Activated CD4-positive, alpha-beta memory T cell treated with anti-CD3 and anti-CD28 coated beads for 36 hours (primary cell): Measurements from ENCODE around the gene HRH2. TPM values are rescaled to one million over a fixed set of nuclear protein-coding genes. Genes with fewer than 3 reads are reported as not detected.
"Not testable (repeated sequence)": the region's sequence is repeated elsewhere in the genome, so short reads cannot be mapped to it uniquely, and the experiment has no call there.

Experiments
- CTCF ChIA-PET: fragments of 350-600 bp; sonication (Branson Sonifier 250); formaldehyde crosslinking; loops from one replicate; lab custom pipeline; 2021; ENCODE audit warnings: antibody characterized with exemption, inconsistent platforms; lab: Charles Lee
- POLR2A ChIA-PET: fragments of 350-600 bp; sonication (Branson Sonifier 250); formaldehyde crosslinking; loops from one replicate; lab custom pipeline; 2021; ENCODE audit warnings: antibody characterized with exemption; lab: Charles Lee
- DNase-seq: peaks from one replicate; pipeline ENCODE4 v3.0.0-alpha.2; 2020
- H3K27ac Mint-ChIP-seq: one replicate; pipeline ENCODE4 v1.8.0; 2021; ENCODE audit warnings: mixed read lengths
- H3K27me3 Mint-ChIP-seq: one replicate; pipeline ENCODE4 v1.8.0; 2021; ENCODE audit warnings: mixed read lengths
- H3K36me3 Mint-ChIP-seq: one replicate; pipeline ENCODE4 v1.8.0; 2021; ENCODE audit warnings: mixed read lengths
- H3K4me1 Mint-ChIP-seq: one replicate; pipeline ENCODE4 v1.8.0; 2021; ENCODE audit warnings: low read depth, mixed read lengths
- H3K4me3 Mint-ChIP-seq: one replicate; pipeline ENCODE4 v1.8.0; 2021; ENCODE audit warnings: mild to moderate bottlenecking, mixed read lengths
- H3K9me3 Mint-ChIP-seq: one replicate; pipeline ENCODE4 v1.8.0; 2021; ENCODE audit warnings: mixed read lengths
- intact Hi-C: fragments of 100-400 bp; cut with micrococcal nuclease; formaldehyde crosslinking; loops from one replicate; pipeline ENCODE4 v1.15.1; 2023
- total RNA-seq, 2 experiments: library from RNA; stranded (reverse); gene quantifications; one replicate each; pipeline ENCODE4 v1.2.3, GENCODE V29; 2021

The HRH2 gene, protein sequence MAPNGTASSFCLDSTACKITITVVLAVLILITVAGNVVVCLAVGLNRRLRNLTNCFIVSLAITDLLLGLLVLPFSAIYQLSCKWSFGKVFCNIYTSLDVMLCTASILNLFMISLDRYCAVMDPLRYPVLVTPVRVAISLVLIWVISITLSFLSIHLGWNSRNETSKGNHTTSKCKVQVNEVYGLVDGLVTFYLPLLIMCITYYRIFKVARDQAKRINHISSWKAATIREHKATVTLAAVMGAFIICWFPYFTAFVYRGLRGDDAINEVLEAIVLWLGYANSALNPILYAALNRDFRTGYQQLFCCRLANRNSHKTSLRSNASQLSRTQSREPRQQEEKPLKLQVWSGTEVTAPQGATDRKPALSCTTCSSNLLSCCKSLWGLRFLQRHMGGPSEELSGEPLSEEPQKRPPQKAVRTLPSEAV
- total RNA-seq = 10 to 100 TPM; 11.6 to 11.8 TPM

DNA sequence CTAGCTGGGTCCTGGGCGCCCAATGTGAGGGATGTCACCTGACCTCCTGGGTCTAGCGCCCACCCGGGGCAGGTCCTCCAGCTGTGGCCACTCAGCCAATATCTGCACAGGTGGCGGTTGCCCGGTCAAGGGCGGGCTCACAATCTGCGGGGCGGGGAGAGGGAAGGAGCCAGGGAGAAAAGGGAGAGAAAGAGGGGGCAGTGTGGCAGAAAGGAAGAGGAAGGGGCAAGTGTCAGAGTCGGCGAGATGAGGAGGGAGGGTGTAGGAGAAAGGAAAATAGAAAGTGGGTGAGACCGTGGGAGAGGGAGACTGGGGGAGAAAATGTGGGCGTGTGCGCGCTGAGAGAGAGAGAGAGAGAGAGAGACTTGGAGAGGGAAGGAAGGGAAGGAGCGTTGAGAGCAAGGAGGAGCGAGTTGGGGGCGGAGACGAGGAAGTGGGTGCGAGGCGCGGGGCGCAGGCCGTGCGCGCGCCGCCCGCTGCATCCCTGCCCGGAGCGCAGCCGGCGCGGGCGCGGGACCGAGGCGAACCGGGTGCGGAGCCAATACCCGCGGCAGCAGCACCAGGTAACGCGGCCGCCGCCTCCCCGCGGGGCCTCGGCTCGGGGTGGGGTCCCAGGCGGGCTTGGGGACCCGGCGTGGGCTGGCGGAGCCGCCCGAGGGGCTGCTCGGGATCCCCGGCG, at the start of gene HRH2:
Gene HRH2, plus strand, starts transcription at position 479 of the 679 bp plus-strand sequence. CDS start 25,163 bp downstream, outside the sequence.
- peak within 1 kb of the TSS; percentile 87 for H3K4me3 Mint-ChIP-seq
- CTCF ChIA-PET = interaction anchor here (1.0 to 1.7 kb wide), 2 partner anchors 39 to 40 kb away, joined by 4 to 9 read pairs; no protein-coding TSS in a partner anchor
- H3K27ac Mint-ChIP-seq = peak within 1 kb of the TSS; percentile 75
- H3K4me1 Mint-ChIP-seq = peaks cover 77% of the 10 kb centered on the region
- no peaks in the 10 kb centered on the region for H3K9me3 Mint-ChIP-seq
- peak; percentile 72 for DNase-seq
- no peaks in the 10 kb centered on the region for H3K27me3 Mint-ChIP-seq
- peaks cover 10% of the 10 kb centered on the region for H3K36me3 Mint-ChIP-seq
- POLR2A ChIA-PET = interaction anchor here (1.2 kb wide), 1 partner anchor 8 kb away, joined by 3 read pairs; no protein-coding TSS in a partner anchor
- intact Hi-C loops = loop anchor here (1.0 to 10.0 kb wide), 4 partner anchors 39 to 877 kb away; partner anchors contain the start of genes FAF2, HIGD2A, NOP16 and RNF44

DNA sequence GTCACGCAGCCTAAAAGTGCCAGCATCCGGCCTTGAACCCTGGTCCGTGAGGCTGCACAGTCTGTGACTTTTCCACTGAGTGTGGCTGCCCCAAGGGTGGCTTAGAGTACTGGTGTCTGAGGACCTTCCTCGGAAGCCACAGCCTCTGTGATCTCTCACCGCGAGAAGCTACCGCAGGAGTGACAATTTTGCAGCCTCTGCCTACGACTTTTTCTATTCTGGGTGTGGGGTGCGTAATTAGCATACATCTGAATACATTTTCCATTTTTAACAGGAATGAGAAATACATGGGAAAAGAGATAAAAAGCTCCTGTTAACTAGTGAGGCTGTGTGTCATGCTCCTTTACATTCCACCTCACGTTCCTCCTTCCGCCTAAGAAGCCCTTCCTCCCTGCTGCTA, 48.3 kb upstream of the HRH2 start:
- H3K4me1 Mint-ChIP-seq = peaks cover 15% of the 10 kb centered on the region
- no peak overlapping the region for H3K4me3 Mint-ChIP-seq
- peak; percentile 60 for DNase-seq
- intact Hi-C loops = loop anchor here (2.0 kb wide), 1 partner anchor 43 kb away; no protein-coding TSS in a partner anchor
- H3K27ac Mint-ChIP-seq = no peak overlapping the region
- H3K9me3 Mint-ChIP-seq = peaks cover 5% of the 10 kb centered on the region
- ChIA-PET POLR2A (no interaction called here), CTCF (interaction anchor here (1.1 to 2.8 kb wide), 2 partner anchors 75 to 109 kb away, joined by 3 to 9 read pairs; no protein-coding TSS in a partner anchor)
- H3K36me3 Mint-ChIP-seq = peaks cover 4% of the 10 kb centered on the region
- peaks cover 7% of the 10 kb centered on the region for H3K27me3 Mint-ChIP-seq

DNA sequence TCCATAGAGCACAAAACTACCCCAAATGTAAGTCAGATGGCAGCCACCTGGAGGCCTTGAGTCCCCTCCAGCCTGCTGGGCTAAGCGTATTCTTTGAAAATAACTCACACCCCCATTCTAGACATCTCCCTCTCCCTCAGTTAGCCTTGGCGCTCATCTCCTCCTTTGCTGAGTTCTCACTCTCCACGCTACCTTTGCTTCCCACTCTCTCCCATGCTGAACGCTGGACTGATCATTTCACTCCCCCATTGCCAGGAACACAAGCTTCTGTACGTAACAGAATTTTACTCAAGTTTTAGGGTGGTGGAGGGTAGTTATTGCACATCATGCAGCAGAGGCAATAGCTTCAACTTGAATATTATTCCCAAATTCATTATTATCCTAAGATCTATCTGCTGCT, 47.5 kb upstream of the HRH2 start:
- Mint-ChIP-seq H3K36me3 (peaks cover 4% of the 10 kb centered on the region), H3K27me3 (peaks cover 7% of the 10 kb centered on the region), H3K4me1 (peaks cover 15% of the 10 kb centered on the region), H3K4me3 (no peak overlapping the region), H3K9me3 (peaks cover 5% of the 10 kb centered on the region), H3K27ac (no peak overlapping the region)
- ChIA-PET CTCF (interaction anchor here (0.7 to 2.8 kb wide), 3 partner anchors 31 to 108 kb away, joined by 3 to 9 read pairs (median 3); no protein-coding TSS in a partner anchor), POLR2A (no interaction called here)
- no peak for DNase-seq
- intact Hi-C loops = no loop called here

DNA sequence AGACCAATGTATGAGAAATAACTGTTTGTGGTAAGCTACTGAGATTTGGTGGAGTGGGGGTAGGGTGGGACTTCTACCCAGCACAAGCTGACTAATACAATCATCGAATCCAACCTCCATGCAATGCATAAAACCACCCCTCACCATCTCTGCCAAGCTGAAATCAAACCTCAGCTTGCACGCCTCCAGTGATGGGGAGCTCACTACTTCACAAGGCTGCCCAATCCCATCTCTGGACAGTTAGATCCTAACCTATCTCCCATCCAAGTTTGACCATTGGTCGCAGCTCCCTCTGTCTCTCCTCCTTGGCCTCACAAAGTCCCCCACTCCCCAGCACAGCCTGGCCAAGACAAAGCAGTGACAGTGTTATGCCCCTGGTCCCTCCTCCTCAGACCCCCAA, 47.0 kb upstream of the HRH2 start:
- Mint-ChIP-seq H3K9me3 (peaks cover 5% of the 10 kb centered on the region), H3K36me3 (peaks cover 4% of the 10 kb centered on the region), H3K4me3 (no peak overlapping the region), H3K27ac (no peak overlapping the region), H3K4me1 (peaks cover 19% of the 10 kb centered on the region), H3K27me3 (peaks cover 7% of the 10 kb centered on the region)
- intact Hi-C loops = no loop called here
- ChIA-PET CTCF (interaction anchor here (0.7 to 2.8 kb wide), 2 partner anchors 30 to 77 kb away, joined by 3 to 9 read pairs; no protein-coding TSS in a partner anchor), POLR2A (no interaction called here)
- DNase-seq = no peak

DNA sequence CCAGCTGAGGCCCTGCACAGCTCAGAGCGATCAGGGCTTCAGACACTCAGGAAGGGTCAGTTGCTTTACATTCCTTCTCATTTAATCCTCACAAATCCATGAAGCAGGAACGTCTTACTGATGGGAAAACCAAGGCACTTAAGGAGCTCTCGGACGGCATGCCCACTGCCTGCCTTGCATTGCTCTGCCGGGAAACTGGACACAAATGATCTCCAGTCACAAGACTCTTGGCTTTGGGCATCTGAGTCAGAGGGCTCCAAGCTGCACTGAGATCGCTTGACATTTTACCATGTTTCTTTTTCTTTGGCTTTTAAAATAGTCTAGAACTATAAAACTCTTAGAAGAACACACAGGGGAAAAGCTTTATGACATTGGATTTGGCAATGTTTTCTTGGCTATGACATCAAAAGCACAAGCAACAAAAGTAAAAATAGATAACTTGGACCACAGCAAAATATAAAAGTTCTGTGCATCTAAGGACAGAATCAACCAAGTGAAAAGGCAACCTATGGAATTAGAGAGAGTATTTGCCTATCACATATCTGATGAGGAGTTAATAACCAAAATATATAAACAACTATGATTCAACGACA, 43.6 kb upstream of the HRH2 start:
- Mint-ChIP-seq H3K36me3 (peaks cover 4% of the 10 kb centered on the region), H3K27me3 (peaks cover 7% of the 10 kb centered on the region), H3K4me3 (no peak overlapping the region), H3K4me1 (peaks cover 21% of the 10 kb centered on the region), H3K9me3 (peaks cover 5% of the 10 kb centered on the region), H3K27ac (no peak overlapping the region)
- intact Hi-C loops = no loop called here
- ChIA-PET POLR2A (no interaction called here), CTCF (interaction anchor here (0.7 kb wide), 1 partner anchor 9 kb away, joined by 3 read pairs; no protein-coding TSS in a partner anchor)
- no peak for DNase-seq

DNA sequence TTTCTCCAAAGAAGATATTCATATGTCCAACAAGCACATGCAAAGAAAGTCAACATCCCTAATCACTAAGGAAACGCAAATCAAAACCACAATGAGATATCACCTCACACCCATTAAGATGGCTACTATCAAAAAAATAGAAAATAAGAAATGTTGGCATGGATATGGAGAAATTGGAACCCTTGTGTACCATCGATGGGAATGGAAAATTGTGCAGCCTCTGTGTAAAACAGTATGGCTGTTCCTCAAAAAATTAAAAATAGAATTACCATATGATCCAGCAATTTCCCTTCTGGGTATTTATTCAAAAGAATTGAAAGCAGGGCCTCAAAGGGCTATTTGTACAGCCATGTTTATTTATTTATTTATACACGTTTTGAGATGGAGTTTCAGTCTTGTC, 43.0 kb upstream of the HRH2 start:
- Mint-ChIP-seq H3K36me3 (peaks cover 4% of the 10 kb centered on the region), H3K27ac (no peak overlapping the region), H3K4me1 (peaks cover 16% of the 10 kb centered on the region), H3K27me3 (peaks cover 7% of the 10 kb centered on the region), H3K4me3 (no peak overlapping the region), H3K9me3 (peaks cover 5% of the 10 kb centered on the region)
- CTCF ChIA-PET = interaction anchor here (0.7 to 1.0 kb wide), 2 partner anchors 10 to 114 kb away, joined by 3 read pairs; no protein-coding TSS in a partner anchor
- POLR2A ChIA-PET = no interaction called here
- DNase-seq = no peak
- intact Hi-C loops = no loop called here

DNA sequence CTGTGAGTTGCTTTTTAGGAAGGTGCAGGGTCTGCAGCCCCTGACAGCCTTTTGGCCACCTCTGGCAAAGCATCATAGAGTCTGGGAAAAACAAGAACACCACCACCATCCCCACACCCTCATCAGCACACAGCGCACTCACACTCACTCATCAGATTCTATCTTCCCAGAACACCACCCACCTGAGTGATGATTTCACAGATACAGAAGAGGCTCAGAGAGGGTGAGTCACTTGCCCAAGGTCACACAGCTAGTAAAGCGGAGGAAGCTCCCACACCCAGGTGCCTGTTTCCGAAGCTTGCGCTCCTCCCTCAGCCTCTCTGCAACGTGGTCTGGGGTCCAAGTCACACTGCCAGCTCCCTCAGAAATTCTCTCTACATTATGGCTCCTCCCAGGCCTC, 41.8 kb upstream of the HRH2 start:
- H3K27me3 Mint-ChIP-seq = peaks cover 3% of the 10 kb centered on the region
- peaks cover 14% of the 10 kb centered on the region for H3K4me1 Mint-ChIP-seq
- DNase-seq = peak; percentile 18
- ChIA-PET CTCF (interaction anchor here (1.1 to 2.7 kb wide), 2 partner anchors 82 to 103 kb away, joined by 3 to 10 read pairs; no protein-coding TSS in a partner anchor), POLR2A (no interaction called here)
- no peak overlapping the region for H3K4me3 Mint-ChIP-seq
- peaks cover 4% of the 10 kb centered on the region for H3K36me3 Mint-ChIP-seq
- intact Hi-C loops = loop anchor here (2.0 kb wide), 1 partner anchor 37 kb away; no protein-coding TSS in a partner anchor
- H3K9me3 Mint-ChIP-seq = peaks cover 6% of the 10 kb centered on the region
- no peak overlapping the region for H3K27ac Mint-ChIP-seq

DNA sequence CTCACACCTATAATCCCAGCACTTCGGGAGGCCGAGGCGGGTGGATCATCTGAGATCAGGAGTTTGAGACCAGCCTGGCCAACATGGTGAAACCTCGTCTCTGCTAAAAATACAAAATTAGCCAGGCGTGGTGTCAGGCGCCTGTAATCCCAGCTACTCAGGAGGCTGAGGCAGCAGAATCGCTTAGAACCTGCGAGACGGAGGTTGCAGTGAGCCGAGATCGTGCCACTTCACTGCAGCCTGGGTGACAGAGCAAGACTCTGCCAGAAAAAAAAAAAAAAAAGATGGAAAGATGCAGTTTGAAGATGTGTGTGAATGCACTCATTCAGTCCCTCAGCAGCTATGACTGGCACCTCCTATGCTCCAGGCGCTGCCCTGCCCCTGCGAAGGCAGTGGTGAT, 41.3 kb upstream of the HRH2 start:
- POLR2A ChIA-PET, H3K27me3 Mint-ChIP-seq, H3K4me3 Mint-ChIP-seq, H3K36me3 Mint-ChIP-seq, H3K27ac Mint-ChIP-seq, H3K9me3 Mint-ChIP-seq, DNase-seq: not testable (repeated sequence)
- peaks cover 14% of the 10 kb centered on the region for H3K4me1 Mint-ChIP-seq
- CTCF ChIA-PET = interaction anchor here (0.6 to 2.7 kb wide), 3 partner anchors 82 to 113 kb away, joined by 3 to 10 read pairs (median 5); no protein-coding TSS in a partner anchor
- intact Hi-C loops = loop anchor here (2.0 kb wide), 1 partner anchor 36 kb away; no protein-coding TSS in a partner anchor

DNA sequence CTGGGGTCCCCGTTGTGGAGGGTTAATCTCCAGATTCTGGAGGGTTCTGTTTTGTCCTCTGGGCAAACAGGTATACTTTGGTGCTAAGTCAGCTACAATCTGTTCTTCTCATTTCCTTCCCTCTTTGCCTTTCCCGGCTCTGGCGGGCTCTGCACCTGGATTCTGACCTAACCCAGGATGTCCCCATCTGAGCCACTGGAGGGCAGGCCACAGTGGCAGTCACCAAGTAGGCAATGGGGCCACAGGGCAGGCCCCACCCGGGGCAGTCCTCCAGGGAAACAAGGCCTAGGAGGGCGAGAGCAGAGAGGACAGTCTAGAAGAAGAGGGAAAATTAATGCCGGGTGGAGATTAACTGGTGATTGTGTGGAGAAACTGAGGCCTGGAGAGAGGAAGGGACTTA, 40.4 kb upstream of the HRH2 start:
- intact Hi-C loops = loop anchor here (2.0 kb wide), 1 partner anchor 35 kb away; no protein-coding TSS in a partner anchor
- Mint-ChIP-seq H3K36me3 (peaks cover 4% of the 10 kb centered on the region), H3K27ac (no peak overlapping the region), H3K9me3 (peaks cover 11% of the 10 kb centered on the region), H3K4me1 (peaks cover 11% of the 10 kb centered on the region), H3K27me3 (no peaks in the 10 kb centered on the region), H3K4me3 (no peak overlapping the region)
- ChIA-PET CTCF (interaction anchor here (0.7 to 2.7 kb wide), 3 partner anchors 41 to 101 kb away, joined by 3 to 10 read pairs (median 3); no protein-coding TSS in a partner anchor), POLR2A (no interaction called here)
- DNase-seq = no peak

DNA sequence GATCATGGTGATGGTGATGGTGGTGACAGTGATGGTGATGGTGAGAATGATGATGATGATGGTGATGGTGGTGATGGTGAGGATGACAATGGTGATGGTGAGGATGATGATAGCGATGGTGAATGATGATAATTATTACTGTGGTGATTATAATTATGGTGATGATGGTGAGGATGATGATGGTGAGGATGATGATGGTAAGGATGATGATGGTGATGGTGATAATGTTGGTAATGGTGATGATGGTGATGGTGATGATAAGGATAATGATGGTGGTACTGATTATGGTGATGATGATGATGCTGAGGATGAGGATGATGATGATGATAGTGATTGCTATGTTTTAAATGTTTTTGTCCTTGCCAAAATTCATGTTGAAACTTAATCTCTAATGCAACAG, 37.3 kb upstream of the HRH2 start:
- no peak overlapping the region for H3K27ac Mint-ChIP-seq
- POLR2A ChIA-PET = no interaction called here
- no peak overlapping the region for H3K4me3 Mint-ChIP-seq
- H3K36me3 Mint-ChIP-seq = peaks cover 3% of the 10 kb centered on the region
- no peak for DNase-seq
- peaks cover 8% of the 10 kb centered on the region for H3K9me3 Mint-ChIP-seq
- intact Hi-C loops = no loop called here
- no peaks in the 10 kb centered on the region for H3K27me3 Mint-ChIP-seq
- peaks cover 10% of the 10 kb centered on the region for H3K4me1 Mint-ChIP-seq
- CTCF ChIA-PET = no interaction called here

DNA sequence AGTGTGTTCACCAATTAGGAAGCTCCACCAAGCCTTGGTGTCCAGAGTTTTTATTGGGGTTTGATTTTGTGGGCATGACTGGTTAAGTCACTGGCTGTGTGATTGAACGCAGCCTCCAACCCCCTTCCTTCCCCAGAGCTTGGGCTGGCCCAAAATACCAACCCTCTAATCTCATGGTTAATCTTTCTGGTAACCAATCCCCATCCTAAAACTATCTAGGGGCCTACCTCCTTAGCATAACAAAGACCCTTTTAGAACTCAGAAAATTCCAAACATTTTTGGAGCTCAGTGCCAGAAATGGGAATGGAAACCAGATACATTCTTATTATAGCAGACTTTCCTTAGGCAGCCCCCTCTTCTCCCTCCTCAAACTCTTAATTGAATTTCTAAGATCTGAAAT, 35.9 kb upstream of the HRH2 start:
- peaks cover 16% of the 10 kb centered on the region for H3K9me3 Mint-ChIP-seq
- H3K36me3 Mint-ChIP-seq = peaks cover 4% of the 10 kb centered on the region
- intact Hi-C loops = no loop called here
- ChIA-PET POLR2A (no interaction called here), CTCF (no interaction called here)
- peaks cover 3% of the 10 kb centered on the region for H3K4me1 Mint-ChIP-seq
- no peaks in the 10 kb centered on the region for H3K27me3 Mint-ChIP-seq
- no peak overlapping the region for H3K27ac Mint-ChIP-seq
- DNase-seq = no peak
- no peak overlapping the region for H3K4me3 Mint-ChIP-seq
